Sciatic nerve (tissue), 2 donors: ENCODE data around the gene APOF. TPM values are rescaled to one million over a fixed set of nuclear protein-coding genes. Genes with fewer than 3 reads are reported as not detected.
A peak's percentile ranks its signal among the peaks of the same experiment; 100 is the strongest.
"Not testable (repeated sequence)": the region's sequence is repeated elsewhere in the genome, so short reads cannot be mapped to it uniquely, and the experiment has no call there.

Experiments
- ATAC-seq: fragments of 200-7000 bp; cut with Tn5 transposase; one replicate; pipeline ENCODE4 v1.9.1; 2020; ENCODE audit warnings: mild to moderate bottlenecking, moderate library complexity
- DNase-seq: peaks from one replicate; pipeline ENCODE4 v3.0.0-alpha.2; 2020; ENCODE audit warnings: low spot score
- intact Hi-C: fragments of 100-400 bp; cut with DNase I; formaldehyde crosslinking; loops from one replicate; pipeline ENCODE4 v1.14.2; 2022
- total RNA-seq: library from RNA; stranded (reverse); fragmentation: NEBNext Ultra II Directional; extraction: Animal tissue kit (Norgen Biotek cat#: 25700); gene quantifications from one replicate; pipeline ENCODE4 v1.2.1, GENCODE V29; 2021
- donor health status: DM: no; HTN: no; CAD: no.
- donor health status: DM: no; HTN: no; CAD: no.

Gene APOF
- total RNA-seq = not detected

GRCh38 chr12:56362130-56363059 lies at the start of gene APOF:
Gene APOF, minus strand, starts transcription at chr12:56362857. Its CDS starts 112 bp downstream, at chr12:56362745.
- ATAC-seq (no peak), DNase-seq (no peak)
- intact Hi-C loops = no loop called here

GRCh38 chr12:56411781-56412639 lies 49.4 kb upstream of the APOF start:
- peak; percentile 53 for ATAC-seq
- intact Hi-C loops = no loop called here
- DNase-seq = no peak

- intact Hi-C loops = no loop called here
- no peak for DNase-seq
- no peak for ATAC-seq
These were observed 48.1 kb upstream of the APOF start for GRCh38 chr12:56410768-56411167.

- no peak for ATAC-seq
- DNase-seq = no peak
- intact Hi-C loops = no loop called here
These were observed 46.3 kb upstream of the APOF start for GRCh38 chr12:56408799-56409417.

- intact Hi-C loops, ATAC-seq, DNase-seq: not testable (repeated sequence)
These were observed 41.6 kb upstream of the APOF start for GRCh38 chr12:56404227-56404626.

- ATAC-seq, intact Hi-C loops, DNase-seq: not testable (repeated sequence)
These were observed 39.0 kb upstream of the APOF start for GRCh38 chr12:56401612-56402011.

GRCh38 chr12:56401125-56401524 lies 38.5 kb upstream of the APOF start:
- DNase-seq, intact Hi-C loops, ATAC-seq: not testable (repeated sequence)

- DNase-seq, intact Hi-C loops: not testable (repeated sequence)
These were observed 36.8 kb upstream of the APOF start for GRCh38 chr12:56399466-56399865.

GRCh38 chr12:56398324-56398723 lies 35.7 kb upstream of the APOF start:
- ATAC-seq = no peak
- intact Hi-C loops = no loop called here
- no peak for DNase-seq

More at GRCh38 chr12:56399466-56399865, 36.8 kb upstream of the APOF start:
- ATAC-seq = not testable (repeated sequence)

- no peak for DNase-seq
- no peak for ATAC-seq
- intact Hi-C loops = no loop called here
These were observed 29.7 kb upstream of the APOF start for GRCh38 chr12:56392331-56392730.

GRCh38 chr12:56391721-56392120 lies 29.1 kb upstream of the APOF start:
- DNase-seq = no peak
- intact Hi-C loops = no loop called here
- ATAC-seq = no peak

- ATAC-seq (no peak), DNase-seq (no peak)
- intact Hi-C loops = no loop called here
These were observed 26.8 kb upstream of the APOF start for GRCh38 chr12:56389412-56389811.

- intact Hi-C loops = no loop called here
- DNase-seq (no peak), ATAC-seq (no peak)
These were observed 24.6 kb upstream of the APOF start for GRCh38 chr12:56387152-56387736.

- intact Hi-C loops = no loop called here
- DNase-seq (no peak), ATAC-seq (no peak)
These were observed 23.2 kb upstream of the APOF start for GRCh38 chr12:56385873-56386272.

- ATAC-seq = no peak
- DNase-seq = no peak
These were observed 20.0 kb upstream of the APOF start for GRCh38 chr12:56382611-56383010.

GRCh38 chr12:56377989-56378316 lies 15.3 kb upstream of the APOF start:
- intact Hi-C loops = no loop called here
- ATAC-seq (no peak), DNase-seq (no peak)

More at GRCh38 chr12:56382611-56383010, 20.0 kb upstream of the APOF start:
- intact Hi-C loops = no loop called here

- DNase-seq (no peak), ATAC-seq (no peak)
- intact Hi-C loops = no loop called here
These were observed 14.8 kb upstream of the APOF start for GRCh38 chr12:56377310-56377988.

GRCh38 chr12:56375598-56376434 lies 13.2 kb upstream of the APOF start:
- no peak for ATAC-seq
- no peak for DNase-seq
- intact Hi-C loops = no loop called here
